Measurements from ENCODE around the gene CALML6.

The CALML6 gene

GRCh38 chr1:1911350-1912041, 3.6 kb upstream of the CALML6 start:
- DNase-seq, result no peak

- DNase-seq, result no peak
Observed at GRCh38 chr1:1914101-1914970, 724 bp upstream of the CALML6 start.

- DNase-seq, result no peak
Observed at GRCh38 chr1:1915911-1916840, 1.1 kb downstream of the CALML6 start.

- DNase-seq, result no peak
Observed at GRCh38 chr1:1916851-1917251, 1.8 kb downstream of the CALML6 start.

- DNase-seq, result no peak
Observed at GRCh38 chr1:1917304-1917976, 2.4 kb downstream of the CALML6 start.

GRCh38 chr1:1917995-1918900, 3.2 kb downstream of the CALML6 start:
- DNase-seq, result no peak

- DNase-seq, result no peak
Observed at GRCh38 chr1:1918901-1919303, 3.8 kb downstream of the CALML6 start, which contains the start of gene TMEM52. TMEM52 (minus strand) TSS chr1:1919279; CDS start chr1:1919265, 14 bp downstream.

- DNase-seq, result peak; percentile 95
Observed at GRCh38 chr1:1919304-1920056, 4.4 kb downstream of the CALML6 start.

GRCh38 chr1:1920057-1920607, 5.1 kb downstream of the CALML6 start:
- no peak for DNase-seq

GRCh38 chr1:1920608-1921458, 5.8 kb downstream of the CALML6 start:
- DNase-seq, result no peak

GRCh38 chr1:1921459-1921862, 6.4 kb downstream of the CALML6 start:
- no peak for DNase-seq

GRCh38 chr1:1921901-1922701, 7.0 kb downstream of the CALML6 start:
- DNase-seq, result no peak

- DNase-seq, result no peak
Observed at GRCh38 chr1:1922702-1922955, 7.6 kb downstream of the CALML6 start.

- no peak for DNase-seq
Observed at GRCh38 chr1:1922956-1923833, 8.1 kb downstream of the CALML6 start.

- DNase-seq, result no peak
Observed at GRCh38 chr1:1924386-1924785, 9.3 kb downstream of the CALML6 start.

- no peak for DNase-seq
Observed at GRCh38 chr1:1924849-1925248, 9.8 kb downstream of the CALML6 start.

Measured in NCI-H526 treated with DMSO at 0.1 percent for 48 hours (cell line).